ENCODE results near the gene PARN. TPM values are rescaled to one million over a fixed set of nuclear protein-coding genes. Genes with fewer than 3 reads are reported as not detected.
"Not testable (repeated sequence)": the region's sequence is repeated elsewhere in the genome, so short reads cannot be mapped to it uniquely, and the experiment has no call there.

The PARN gene
- total RNA-seq, 2 experiments from 2014 or later = 41.4 to 43.0 TPM

- Mint-ChIP-seq H3K27ac (no peak overlapping the region), H3K27me3 (no peaks in the 10 kb centered on the region), H3K36me3 (ENCODE audit: low read depth) (peaks cover 49% of the 10 kb centered on the region), H3K4me1 (no peaks in the 10 kb centered on the region), H3K9me3 (no peaks in the 10 kb centered on the region), H3K4me3 (no peak overlapping the region)
- no peak for DNase-seq
- POLR2A ChIA-PET = no interaction called here
- CTCF ChIA-PET = no interaction called here
These were observed 11.5 kb downstream of the PARN start for GRCh38 chr16:14618566-14618965.

GRCh38 chr16:14616280-14616679, 13.8 kb downstream of the PARN start:
- Mint-ChIP-seq H3K4me3 (no peak overlapping the region), H3K9me3 (no peaks in the 10 kb centered on the region), H3K27ac (no peak overlapping the region), H3K36me3 (ENCODE audit: low read depth) (peaks cover 45% of the 10 kb centered on the region), H3K27me3 (no peaks in the 10 kb centered on the region), H3K4me1 (no peaks in the 10 kb centered on the region)
- DNase-seq = no peak
- ChIA-PET POLR2A (no interaction called here), CTCF (no interaction called here)

- Mint-ChIP-seq H3K27me3 (no peaks in the 10 kb centered on the region), H3K9me3 (no peaks in the 10 kb centered on the region), H3K36me3 (ENCODE audit: low read depth) (peaks cover 48% of the 10 kb centered on the region), H3K4me1 (no peaks in the 10 kb centered on the region), H3K27ac (no peak overlapping the region), H3K4me3 (no peak overlapping the region)
- CTCF ChIA-PET = no interaction called here
- POLR2A ChIA-PET = no interaction called here
- no peak for DNase-seq
These were observed 16.1 kb downstream of the PARN start for GRCh38 chr16:14613991-14614390.

- no peak for DNase-seq
- H3K4me1 Mint-ChIP-seq = peaks cover 7% of the 10 kb centered on the region
- peaks cover 49% of the 10 kb centered on the region for H3K36me3 Mint-ChIP-seq (ENCODE audit: low read depth)
- H3K27ac Mint-ChIP-seq = no peak overlapping the region
- H3K27me3 Mint-ChIP-seq = no peaks in the 10 kb centered on the region
- no peak overlapping the region for H3K4me3 Mint-ChIP-seq
- POLR2A ChIA-PET = interaction anchor here (2.0 kb wide), 1 partner anchor 17 kb away, joined by 4 read pairs; no protein-coding TSS in a partner anchor
- CTCF ChIA-PET = no interaction called here
- H3K9me3 Mint-ChIP-seq = no peaks in the 10 kb centered on the region
These were observed 18.4 kb downstream of the PARN start for GRCh38 chr16:14611660-14612059.

- Mint-ChIP-seq H3K9me3 (no peaks in the 10 kb centered on the region), H3K4me1 (peaks cover 7% of the 10 kb centered on the region), H3K27me3 (no peaks in the 10 kb centered on the region), H3K36me3 (ENCODE audit: low read depth) (peaks cover 43% of the 10 kb centered on the region), H3K4me3 (no peak overlapping the region), H3K27ac (no peak overlapping the region)
- ChIA-PET POLR2A (interaction anchor here (0.7 kb wide), 1 partner anchor 13 kb away, joined by 3 read pairs; no protein-coding TSS in a partner anchor), CTCF (no interaction called here)
- no peak for DNase-seq
These were observed 20.3 kb downstream of the PARN start for GRCh38 chr16:14609716-14610115.

GRCh38 chr16:14608604-14609003, 21.5 kb downstream of the PARN start:
- Mint-ChIP-seq H3K9me3 (no peaks in the 10 kb centered on the region), H3K36me3 (ENCODE audit: low read depth) (peaks cover 40% of the 10 kb centered on the region), H3K27me3 (no peaks in the 10 kb centered on the region), H3K4me3 (no peak overlapping the region), H3K4me1 (peaks cover 7% of the 10 kb centered on the region), H3K27ac (no peak overlapping the region)
- POLR2A ChIA-PET = no interaction called here
- CTCF ChIA-PET = interaction anchor here (0.5 kb wide), 1 partner anchor 878 kb away, joined by 3 read pairs; no protein-coding TSS in a partner anchor
- DNase-seq = no peak

- no peak for DNase-seq
- H3K36me3 Mint-ChIP-seq (ENCODE audit: low read depth) = peaks cover 41% of the 10 kb centered on the region
- no peaks in the 10 kb centered on the region for H3K9me3 Mint-ChIP-seq
- ChIA-PET POLR2A (no interaction called here), CTCF (no interaction called here)
- H3K4me1 Mint-ChIP-seq = peaks cover 7% of the 10 kb centered on the region
- no peaks in the 10 kb centered on the region for H3K27me3 Mint-ChIP-seq
- no peak overlapping the region for H3K27ac Mint-ChIP-seq
- H3K4me3 Mint-ChIP-seq = no peak overlapping the region
These were observed 21.9 kb downstream of the PARN start for GRCh38 chr16:14608111-14608566.

- no peak overlapping the region for H3K27ac Mint-ChIP-seq
- ChIA-PET CTCF (no interaction called here), POLR2A (no interaction called here)
- H3K36me3 Mint-ChIP-seq (ENCODE audit: low read depth) = peaks cover 49% of the 10 kb centered on the region
- H3K4me3 Mint-ChIP-seq = no peak overlapping the region
- DNase-seq = no peak
- H3K9me3 Mint-ChIP-seq = no peaks in the 10 kb centered on the region
- peaks cover 7% of the 10 kb centered on the region for H3K4me1 Mint-ChIP-seq
- no peaks in the 10 kb centered on the region for H3K27me3 Mint-ChIP-seq
These were observed 24.0 kb downstream of the PARN start for GRCh38 chr16:14606102-14606501.

- H3K36me3 Mint-ChIP-seq (ENCODE audit: low read depth) = peaks cover 52% of the 10 kb centered on the region
- H3K27me3 Mint-ChIP-seq = no peaks in the 10 kb centered on the region
- CTCF ChIA-PET = no interaction called here
- DNase-seq = no peak
- POLR2A ChIA-PET = no interaction called here
- no peaks in the 10 kb centered on the region for H3K9me3 Mint-ChIP-seq
- H3K4me1 Mint-ChIP-seq = no peaks in the 10 kb centered on the region
- no peak overlapping the region for H3K27ac Mint-ChIP-seq
- H3K4me3 Mint-ChIP-seq = no peak overlapping the region
These were observed 27.6 kb downstream of the PARN start for GRCh38 chr16:14602443-14602963.

- Mint-ChIP-seq H3K9me3 (no peaks in the 10 kb centered on the region), H3K4me1 (no peaks in the 10 kb centered on the region), H3K27ac (no peak overlapping the region), H3K36me3 (ENCODE audit: low read depth) (peaks cover 56% of the 10 kb centered on the region), H3K4me3 (no peak overlapping the region), H3K27me3 (no peaks in the 10 kb centered on the region)
- ChIA-PET POLR2A (no interaction called here), CTCF (interaction anchor here (0.9 kb wide), 1 partner anchor 350 kb away, joined by 4 read pairs; no protein-coding TSS in a partner anchor)
- DNase-seq = no peak
These were observed 29.9 kb downstream of the PARN start for GRCh38 chr16:14600164-14600563.

- ChIA-PET POLR2A (no interaction called here), CTCF (interaction anchor here (0.9 kb wide), 1 partner anchor 9 kb away, joined by 4 read pairs; no protein-coding TSS in a partner anchor)
- DNase-seq = no peak
- H3K27me3 Mint-ChIP-seq = no peaks in the 10 kb centered on the region
- no peak overlapping the region for H3K4me3 Mint-ChIP-seq
- H3K36me3 Mint-ChIP-seq (ENCODE audit: low read depth) = peaks cover 44% of the 10 kb centered on the region
- peaks cover 17% of the 10 kb centered on the region for H3K4me1 Mint-ChIP-seq
- H3K9me3 Mint-ChIP-seq = no peaks in the 10 kb centered on the region
- no peak overlapping the region for H3K27ac Mint-ChIP-seq
These were observed 43.3 kb downstream of the PARN start for GRCh38 chr16:14586637-14587305.

GRCh38 chr16:14585287-14585686, 44.8 kb downstream of the PARN start:
- CTCF ChIA-PET = no interaction called here
- POLR2A ChIA-PET = no interaction called here
- DNase-seq = no peak
- H3K36me3 Mint-ChIP-seq (ENCODE audit: low read depth) = peaks cover 49% of the 10 kb centered on the region
- no peaks in the 10 kb centered on the region for H3K27me3 Mint-ChIP-seq
- peaks cover 21% of the 10 kb centered on the region for H3K4me1 Mint-ChIP-seq
- H3K9me3 Mint-ChIP-seq = no peaks in the 10 kb centered on the region
- H3K27ac Mint-ChIP-seq = peak overlapping the region; percentile 14
- H3K4me3 Mint-ChIP-seq = no peak overlapping the region

GRCh38 chr16:14580926-14581325, 49.1 kb downstream of the PARN start:
- DNase-seq, CTCF ChIA-PET, H3K9me3 Mint-ChIP-seq, POLR2A ChIA-PET, H3K4me3 Mint-ChIP-seq, H3K27me3 Mint-ChIP-seq, H3K27ac Mint-ChIP-seq: not testable (repeated sequence)
- H3K4me1 Mint-ChIP-seq = peaks cover 10% of the 10 kb centered on the region
- peaks cover 48% of the 10 kb centered on the region for H3K36me3 Mint-ChIP-seq (ENCODE audit: low read depth)

- Mint-ChIP-seq H3K27ac (no peak overlapping the region), H3K9me3 (peaks cover 4% of the 10 kb centered on the region), H3K36me3 (ENCODE audit: low read depth) (peaks cover 61% of the 10 kb centered on the region), H3K27me3 (no peaks in the 10 kb centered on the region), H3K4me1 (peaks cover 4% of the 10 kb centered on the region), H3K4me3 (no peak overlapping the region)
- POLR2A ChIA-PET = no interaction called here
- DNase-seq = no peak
- CTCF ChIA-PET = no interaction called here
These were observed 50.8 kb downstream of the PARN start for GRCh38 chr16:14579266-14579665.

Data from activated CD4-positive, alpha-beta memory T cell treated with anti-CD3 and anti-CD28 coated beads, Interleukin-2, amount 10 ng/mL, durations not matched to agents 7 days and 5 days (primary cell).